SU-DHL-6 (cell line): ENCODE data around the gene FOXM1.
"Not testable (repeated sequence)": the region's sequence is repeated elsewhere in the genome, so short reads cannot be mapped to it uniquely, and the experiment has no call there.

Experiments
- H2AFZ ChIP-seq: fragments of 200-600 bp; sonication (generic); 2 replicates; pipeline ENCODE4 v1.6.1; 2014; ENCODE audit warnings: low read depth, mild to moderate bottlenecking, moderate library complexity, mixed read lengths, antibody characterized with exemption, low read length; ENCODE audit not compliant: severe bottlenecking
- H3F3A ChIP-seq: fragments of 200-600 bp; shearing (Covaris generic); 2 replicates; pipeline ENCODE4 v1.6.0; 2016; ENCODE audit warnings: antibody characterized with exemption, mild to moderate bottlenecking; ENCODE audit not compliant: insufficient read depth
- H3K27ac ChIP-seq: fragments of 200-600 bp; sonication (generic); 2 replicates; pipeline ENCODE4 v1.5.1; 2016; ENCODE audit warnings: low read depth, mild to moderate bottlenecking, low read length, moderate library complexity, mixed read lengths
- H3K27me3 ChIP-seq: fragments of 200-600 bp; sonication (generic), shearing (Covaris generic); 2 replicates; pipeline ENCODE4 v1.6.0; 2014; ENCODE audit warnings: mild to moderate bottlenecking, low read length
- H3K36me3 ChIP-seq: fragments of 200-600 bp; sonication (generic); 2 replicates; pipeline ENCODE4 v1.6.1; 2014; ENCODE audit warnings: mild to moderate bottlenecking, low read length, mixed read lengths
- H3K4me2 ChIP-seq: fragments of 300-600, 200-600 bp; shearing (Covaris generic), sonication (generic); 2 replicates; pipeline ENCODE4 v1.6.0; 2014; ENCODE audit warnings: low read length, low read depth, mild to moderate bottlenecking; ENCODE audit not compliant: poor library complexity, severe bottlenecking
- H3K4me3 ChIP-seq: fragments of 200-600 bp; sonication (generic); 2 replicates; pipeline ENCODE4 v1.5.1; 2014; ENCODE audit warnings: antibody characterized with exemption, low read length, mild to moderate bottlenecking, mixed read lengths; ENCODE audit not compliant: insufficient read depth, poor library complexity, severe bottlenecking
- H3K79me2 ChIP-seq: fragments of 200-600 bp; sonication (generic); 2 replicates; pipeline ENCODE4 v1.6.1; 2014; ENCODE audit warnings: mild to moderate bottlenecking, low read length, moderate library complexity; ENCODE audit not compliant: insufficient read depth
- H3K9ac ChIP-seq: fragments of 200-600 bp; sonication (generic); 2 replicates; pipeline ENCODE4 v1.7.0; 2014; ENCODE audit warnings: mild to moderate bottlenecking, low read length
- H3K9me2 ChIP-seq: fragments of 200-600 bp; sonication (generic); replicated peaks from 2 replicates; pipeline ENCODE4 v1.6.1; 2014; ENCODE audit warnings: low read length; ENCODE audit not compliant: insufficient read depth
- H3K9me3 ChIP-seq: fragments of 200-600 bp; sonication (generic); 2 replicates; pipeline ENCODE4 v1.6.1; 2014; ENCODE audit warnings: low read length, mixed read lengths; ENCODE audit not compliant: insufficient read depth
- H4K20me1 ChIP-seq: fragments of 200-600 bp; sonication (generic); 2 replicates; pipeline ENCODE4 v1.6.1; 2014; ENCODE audit warnings: low read depth, mild to moderate bottlenecking, antibody characterized with exemption, low read length, moderate library complexity, mixed read lengths
- EZH2phosphoT487 ChIP-seq: fragments of 200-600 bp; sonication (generic), shearing (Covaris generic); conservative IDR thresholded peaks from 2 replicates; pipeline ENCODE4 v1.6.1; 2018; ENCODE audit warnings: mild to moderate bottlenecking, antibody characterized with exemption, low read length, moderate library complexity, mixed read lengths
- TF ChIP-seq, protein P1 (sequence below): fragments of 200-600 bp; sonication (generic); IDR thresholded peaks from one replicate; pipeline ENCODE4 v1.5.1; 2017; ENCODE audit warnings: antibody characterized with exemption, mild to moderate bottlenecking, low read length, moderate library complexity; ENCODE audit not compliant: insufficient read depth, poor library complexity, severe bottlenecking

FOXM1 gene

DNA sequence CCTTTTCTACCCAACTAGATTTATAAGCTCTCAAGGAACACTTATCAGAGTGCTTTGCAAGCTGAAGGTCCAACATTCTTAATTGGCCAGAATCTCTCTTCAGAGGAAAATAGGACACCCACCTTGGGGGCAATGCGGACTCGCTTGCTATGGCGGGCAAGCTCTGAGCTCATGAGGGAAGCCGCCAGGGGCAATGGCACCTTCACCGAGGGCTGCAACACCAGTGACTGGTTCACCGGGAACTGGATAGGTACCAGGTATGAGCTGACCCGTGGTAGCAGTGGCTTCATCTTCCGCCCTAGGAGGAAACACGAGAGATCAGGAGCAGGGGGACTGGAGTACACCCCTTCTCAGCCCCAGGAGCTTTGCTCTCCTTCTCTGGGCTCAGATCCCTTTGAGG lies 12.8 kb downstream of the FOXM1 start:
- no peak overlapping the region for H3K4me3 ChIP-seq
- no peaks in the 10 kb centered on the region for H4K20me1 ChIP-seq
- no peaks in the 10 kb centered on the region for H3K79me2 ChIP-seq
- H3K9me3 ChIP-seq = no peaks in the 10 kb centered on the region
- H2AFZ ChIP-seq = no peak overlapping the region
- no peaks in the 10 kb centered on the region for H3K27me3 ChIP-seq
- H3K9me2 ChIP-seq = no peaks in the 10 kb centered on the region
- TF ChIP-seq, protein P1, sequence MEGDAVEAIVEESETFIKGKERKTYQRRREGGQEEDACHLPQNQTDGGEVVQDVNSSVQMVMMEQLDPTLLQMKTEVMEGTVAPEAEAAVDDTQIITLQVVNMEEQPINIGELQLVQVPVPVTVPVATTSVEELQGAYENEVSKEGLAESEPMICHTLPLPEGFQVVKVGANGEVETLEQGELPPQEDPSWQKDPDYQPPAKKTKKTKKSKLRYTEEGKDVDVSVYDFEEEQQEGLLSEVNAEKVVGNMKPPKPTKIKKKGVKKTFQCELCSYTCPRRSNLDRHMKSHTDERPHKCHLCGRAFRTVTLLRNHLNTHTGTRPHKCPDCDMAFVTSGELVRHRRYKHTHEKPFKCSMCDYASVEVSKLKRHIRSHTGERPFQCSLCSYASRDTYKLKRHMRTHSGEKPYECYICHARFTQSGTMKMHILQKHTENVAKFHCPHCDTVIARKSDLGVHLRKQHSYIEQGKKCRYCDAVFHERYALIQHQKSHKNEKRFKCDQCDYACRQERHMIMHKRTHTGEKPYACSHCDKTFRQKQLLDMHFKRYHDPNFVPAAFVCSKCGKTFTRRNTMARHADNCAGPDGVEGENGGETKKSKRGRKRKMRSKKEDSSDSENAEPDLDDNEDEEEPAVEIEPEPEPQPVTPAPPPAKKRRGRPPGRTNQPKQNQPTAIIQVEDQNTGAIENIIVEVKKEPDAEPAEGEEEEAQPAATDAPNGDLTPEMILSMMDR = no peak
- no peak for TF ChIP-seq EZH2phosphoT487
- peaks cover 24% of the 10 kb centered on the region; the same call in 1 of the 2 replicates for H3K36me3 ChIP-seq
- H3K4me2 ChIP-seq = no peak overlapping the region
- no peak overlapping the region for H3K9ac ChIP-seq
- peaks cover 9% of the 10 kb centered on the region; the same call in 1 of the 2 replicates for H3F3A ChIP-seq
- no peak overlapping the region for H3K27ac ChIP-seq

DNA sequence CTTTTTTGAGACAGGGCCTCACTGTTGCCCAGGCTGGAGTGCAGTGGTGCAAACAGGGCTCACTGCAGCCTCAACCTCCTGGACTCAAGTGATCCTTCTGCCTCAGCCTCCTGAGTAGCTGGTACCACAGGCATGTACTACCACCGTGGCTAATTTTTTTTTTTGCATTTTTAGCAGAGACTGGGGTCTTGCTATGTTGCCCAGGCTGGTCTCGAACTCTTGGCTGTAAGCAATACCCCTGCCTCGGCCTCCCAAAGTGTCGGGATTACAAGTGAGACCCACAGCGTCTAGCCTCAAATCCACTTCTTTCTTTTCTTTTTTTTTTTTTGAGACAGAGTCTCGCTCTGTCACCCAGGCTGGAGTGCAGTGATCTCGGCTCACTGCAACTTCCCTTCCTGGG lies 13.6 kb downstream of the FOXM1 start:
- not testable (repeated sequence) for H3K4me2 ChIP-seq, H3K9ac ChIP-seq, H3K9me2 ChIP-seq, H3K79me2 ChIP-seq, H3K27me3 ChIP-seq, H2AFZ ChIP-seq, H3K27ac ChIP-seq, H3K4me3 ChIP-seq, H3F3A ChIP-seq, H4K20me1 ChIP-seq, H3K9me3 ChIP-seq
- H3K36me3 ChIP-seq = peaks cover 18% of the 10 kb centered on the region; the same call in 1 of the 2 replicates

DNA sequence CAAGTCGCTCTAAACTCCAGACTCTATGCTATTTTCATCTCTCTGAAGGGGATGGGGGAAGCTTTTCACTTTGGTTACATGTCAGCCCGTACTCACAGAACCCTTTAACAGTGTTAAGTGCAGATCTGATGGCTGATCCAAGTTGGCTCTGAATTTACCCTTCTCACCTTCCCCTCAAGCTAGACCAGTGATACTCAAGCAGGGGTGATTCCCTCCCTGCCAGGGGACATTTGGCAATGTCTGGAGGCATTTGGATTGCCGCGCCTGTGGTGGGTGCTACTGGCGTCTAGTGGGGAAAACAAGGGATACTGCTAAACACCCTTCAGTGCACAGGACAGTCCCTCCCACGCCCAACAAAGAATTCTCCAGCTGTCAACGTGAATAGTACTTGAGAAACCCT lies 14.1 kb downstream of the FOXM1 start:
- no peaks in the 10 kb centered on the region for H3K9me2 ChIP-seq
- TF ChIP-seq, protein P1 = no peak
- no peak for TF ChIP-seq EZH2phosphoT487
- no peak overlapping the region for H2AFZ ChIP-seq
- H3K27ac ChIP-seq = no peak overlapping the region
- no peak overlapping the region for H3K4me2 ChIP-seq
- peaks cover 15% of the 10 kb centered on the region; the same call in 1 of the 2 replicates for H3K36me3 ChIP-seq
- H3K9me3 ChIP-seq = no peaks in the 10 kb centered on the region
- peaks cover 9% of the 10 kb centered on the region; the same call in 1 of the 2 replicates for H3F3A ChIP-seq
- no peaks in the 10 kb centered on the region for H3K79me2 ChIP-seq
- no peaks in the 10 kb centered on the region for H4K20me1 ChIP-seq
- no peak overlapping the region for H3K4me3 ChIP-seq
- no peaks in the 10 kb centered on the region for H3K27me3 ChIP-seq
- no peak overlapping the region for H3K9ac ChIP-seq

DNA sequence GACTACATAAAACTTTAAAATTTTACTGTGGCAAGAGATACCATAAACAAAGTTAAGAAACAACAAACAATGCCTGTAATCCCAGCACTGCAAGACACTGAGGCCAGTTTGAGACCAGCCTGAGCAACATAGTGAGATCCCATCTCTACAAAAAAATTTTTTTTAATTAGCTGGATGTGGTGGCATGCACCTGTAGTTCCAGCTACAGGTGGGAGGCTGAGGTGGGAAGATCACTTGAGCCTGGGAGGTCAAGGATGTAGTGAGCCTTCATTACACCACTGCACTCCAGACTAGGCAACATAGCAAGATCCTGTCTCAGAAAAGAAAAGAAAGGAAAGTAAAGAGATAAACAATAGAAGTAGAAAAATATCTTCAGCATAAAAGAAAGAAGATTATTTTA lies 16.8 kb downstream of the FOXM1 start:
- H4K20me1 ChIP-seq = no peaks in the 10 kb centered on the region

More for the DNA sequence above, 16.8 kb downstream of the FOXM1 start:
- H3K9me2 ChIP-seq = no peaks in the 10 kb centered on the region
- H3K27ac ChIP-seq = no peak overlapping the region
- no peaks in the 10 kb centered on the region for H3K27me3 ChIP-seq
- H3K36me3 ChIP-seq = peaks cover 14% of the 10 kb centered on the region; the same call in 1 of the 2 replicates
- H3K4me3 ChIP-seq = no peak overlapping the region
- H3K4me2 ChIP-seq = no peak overlapping the region
- H3F3A ChIP-seq = peaks cover 9% of the 10 kb centered on the region; the same call in 1 of the 2 replicates
- H3K79me2 ChIP-seq = no peaks in the 10 kb centered on the region
- TF ChIP-seq, protein P1 = no peak
- no peaks in the 10 kb centered on the region for H3K9me3 ChIP-seq
- no peak overlapping the region for H3K9ac ChIP-seq
- no peak overlapping the region for H2AFZ ChIP-seq
